Tibial nerve (tissue), 4 donors: Measurements from ENCODE around the gene FALEC. TPM values are rescaled to one million over a fixed set of nuclear protein-coding genes. Genes with fewer than 3 reads are reported as not detected.

Experiments used
- DNase-seq, 2 donors: peaks; one replicate each; pipeline ENCODE4 v3.0.0-alpha.2; 2019; ENCODE audit warnings: low spot score in 2 of 2
- H3K27ac ChIP-seq, 4 donors: fragments of 200-600 bp; sonication (generic) in 3 of 4; one replicate each; pipeline ENCODE4 v1.5.1; 2017 to 2019; ENCODE audit warnings: mild to moderate bottlenecking in 1 of 4
- H3K27me3 ChIP-seq, 2 donors: fragments of 200-600 bp; sonication (generic) in 1 of 2; one replicate each; pipeline versions ENCODE4 v1.5.1 to v1.6.0; 2017 to 2019
- H3K36me3 ChIP-seq, 3 donors: fragments of 200-600 bp; sonication (generic); one replicate each; pipeline ENCODE4 v1.5.1; 2018 to 2019
- H3K4me1 ChIP-seq, 4 donors: fragments of 200-600 bp; sonication (generic) in 3 of 4; one replicate each; pipeline ENCODE4 v1.5.1; 2017 to 2019
- H3K4me3 ChIP-seq, 4 donors: fragments of 200-600 bp; sonication (generic) in 3 of 4; one replicate each; pipeline ENCODE4 v1.5.1; 2017 to 2019; ENCODE audit warnings: mild to moderate bottlenecking in 1 of 4, moderate library complexity in 1 of 4
- H3K9me3 ChIP-seq, 4 donors: fragments of 200-600 bp; sonication (generic) in 3 of 4; one replicate each; pipeline ENCODE4 v1.5.1; 2017 to 2019
- CTCF ChIP-seq, 5 experiments: fragments of 200-600 bp in 3 of 5; fragments of 450-650 bp in 2 of 5; sonication (generic) in 3 of 5; IDR thresholded peaks; one replicate each; pipeline ENCODE4 v1.5.1; 2016 to 2019; ENCODE audit warnings: antibody characterized with exemption in 5 of 5, mild to moderate bottlenecking in 3 of 5, moderate library complexity in 2 of 5
- EP300 ChIP-seq, 2 donors: sonication (generic); formaldehyde crosslinking; IDR thresholded peaks; one replicate each; pipeline ENCODE4 v1.6.1; 2017; ENCODE audit warnings: antibody characterized with exemption in 2 of 2, mild to moderate bottlenecking in 1 of 2
- POLR2A ChIP-seq, 2 donors: fragments of 450-650 bp; IDR thresholded peaks; one replicate each; pipeline ENCODE4 v1.6.1; 2017; ENCODE audit warnings: antibody characterized with exemption in 2 of 2, mild to moderate bottlenecking in 2 of 2, moderate library complexity in 2 of 2
- WGBS, 2 donors: methylation state at CpG; one replicate each; pipeline ENCODE4 v1.1.5; 2018; 5-methylcytosine and 5-hydroxymethylcytosine counted together
- total RNA-seq, 4 donors: library from RNA; depleted of rRNA; stranded (reverse); fragments of >200 nt; gene quantifications; one replicate each; pipeline ENCODE4 v1.1.0, GENCODE V29; 2016

FALEC gene
- total RNA-seq, 4 donors from 2014 or later = not detected

DNA sequence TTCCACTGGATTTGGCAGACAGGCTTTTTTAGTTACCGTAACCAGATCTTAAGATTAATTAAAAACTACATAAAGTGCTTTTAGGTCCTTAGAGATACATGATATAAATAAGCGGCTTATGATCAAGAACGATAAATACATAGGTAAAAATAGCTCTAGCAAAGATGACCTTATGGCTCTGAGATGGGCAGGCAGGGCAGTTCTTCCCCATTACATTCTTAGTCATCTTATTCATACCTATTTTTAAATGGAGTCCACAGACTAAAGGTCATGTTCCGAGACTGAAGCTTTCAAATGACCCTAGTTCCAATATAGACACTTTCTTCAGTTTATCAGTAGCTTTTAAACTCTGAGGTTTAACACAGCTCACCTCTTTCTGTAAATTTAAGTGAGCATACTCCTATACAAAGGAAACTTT, 59.5 kb downstream of the FALEC start:
- peaks cover 0 to 59% (median 50%) of the 10 kb centered on the region in 4 donors for H3K4me1 ChIP-seq
- no peak for TF ChIP-seq CTCF (IDR thresholded peaks at IDR 0.05)
- TF ChIP-seq POLR2A (IDR thresholded peaks at IDR 0.05) = no peak
- no peak for TF ChIP-seq EP300 (IDR thresholded peaks at IDR 0.05)
- H3K9me3 ChIP-seq = no peaks in the 10 kb centered on the region
- WGBS, 2 donors = 21 to 31% methylated on average over 4 of the region's 4 CpGs
- peak overlapping the region; percentile 82 to 98 (median 93) for H3K4me3 ChIP-seq
- peaks cover 2 to 81% (median 8%) of the 10 kb centered on the region in 3 donors for H3K36me3 ChIP-seq
- DNase-seq = no peak
- peak overlapping the region; percentile 97 to 100 (median 98) for H3K27ac ChIP-seq
- no peaks in the 10 kb centered on the region for H3K27me3 ChIP-seq

GRCh38 chr1:150575518-150576366, 60.2 kb downstream of the FALEC start:
- 0 to 19% methylated on average over 1 of the region's 1 CpG for WGBS, 2 donors

GRCh38 chr1:150576367-150576711, 60.8 kb downstream of the FALEC start:
- Histone ChIP-seq H3K27ac (peak overlapping the region; percentile 97 to 100 (median 98)), H3K9me3 (no peaks in the 10 kb centered on the region), H3K36me3 (peaks cover 2 to 73% (median 8%) of the 10 kb centered on the region in 3 donors), H3K27me3 (no peaks in the 10 kb centered on the region), H3K4me1 (peaks cover 0 to 57% (median 43%) of the 10 kb centered on the region in 4 donors), H3K4me3 (peak overlapping the region; percentile 82 to 98 (median 93))
- TF ChIP-seq CTCF (IDR thresholded peaks at IDR 0.05) (no peak), POLR2A (IDR thresholded peaks at IDR 0.05) (no peak), EP300 (IDR thresholded peaks at IDR 0.05) (no peak)
- WGBS, 2 donors = 1 to 2% methylated on average over 4 of the region's 4 CpGs
- DNase-seq = no peak

More at GRCh38 chr1:150575518-150576366, 60.2 kb downstream of the FALEC start:
- H3K4me1 ChIP-seq = peaks cover 0 to 58% (median 48%) of the 10 kb centered on the region in 4 donors
- peak in 1 of 2 donors; percentile 19 for TF ChIP-seq EP300 (IDR thresholded peaks at IDR 0.05)
- TF ChIP-seq POLR2A (IDR thresholded peaks at IDR 0.05) = no peak
- TF ChIP-seq CTCF (IDR thresholded peaks at IDR 0.05) = no peak
- H3K4me3 ChIP-seq = peak overlapping the region; percentile 82 to 98 (median 93)
- H3K27me3 ChIP-seq = no peaks in the 10 kb centered on the region
- peak overlapping the region; percentile 97 to 100 (median 98) for H3K27ac ChIP-seq
- DNase-seq = no peak
- no peaks in the 10 kb centered on the region for H3K9me3 ChIP-seq
- peaks cover 2 to 79% (median 8%) of the 10 kb centered on the region in 3 donors for H3K36me3 ChIP-seq

DNA sequence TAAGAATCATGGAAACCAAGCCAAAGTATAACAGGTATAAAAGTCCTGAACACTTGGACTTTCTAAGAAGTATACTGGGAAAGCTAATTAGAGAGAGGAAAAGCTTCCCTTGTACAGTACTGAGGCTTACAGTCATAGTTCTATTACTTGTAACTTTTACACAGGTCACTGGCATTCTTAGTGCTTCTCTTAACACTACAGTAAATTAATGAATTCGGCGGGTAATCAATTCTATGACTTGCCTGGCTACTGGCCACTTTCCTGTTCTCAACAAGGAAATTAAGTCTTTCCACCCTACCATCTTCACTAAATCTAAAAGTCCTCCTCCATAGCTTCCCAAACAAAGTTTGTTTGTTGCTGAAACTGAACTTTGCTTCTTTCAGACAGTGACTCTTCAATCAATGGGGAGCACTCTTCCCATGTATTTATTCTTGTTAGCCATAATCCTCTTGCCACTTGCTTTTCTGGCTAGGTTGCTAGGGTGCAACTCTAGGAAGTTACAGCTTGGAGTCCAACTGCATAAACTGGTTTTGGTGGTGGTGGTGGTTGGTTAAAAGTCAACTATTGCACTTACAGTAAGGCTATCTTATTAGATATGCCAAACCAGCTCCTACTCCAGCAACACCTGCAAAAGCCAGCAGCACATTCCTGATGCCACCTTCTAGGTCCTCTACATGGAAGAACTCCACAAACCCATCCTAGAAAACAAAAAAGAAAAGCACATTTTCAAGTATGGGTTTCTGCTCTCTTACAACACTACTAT, 61.4 kb downstream of the FALEC start:
- peak overlapping the region; percentile 82 to 98 (median 93) for H3K4me3 ChIP-seq
- no peak for DNase-seq
- peaks cover 0 to 52% (median 38%) of the 10 kb centered on the region in 4 donors for H3K4me1 ChIP-seq
- peaks cover 2 to 66% (median 8%) of the 10 kb centered on the region in 3 donors for H3K36me3 ChIP-seq
- WGBS, 2 donors = 6 to 13% methylated on average over 2 of the region's 2 CpGs
- peak overlapping the region; percentile 97 to 100 (median 98) for H3K27ac ChIP-seq
- TF ChIP-seq EP300 (IDR thresholded peaks at IDR 0.05) (peak in 1 of 2 donors; percentile 61), CTCF (IDR thresholded peaks at IDR 0.05) (no peak)
- H3K27me3 ChIP-seq = no peaks in the 10 kb centered on the region
- no peaks in the 10 kb centered on the region for H3K9me3 ChIP-seq
